ENCODE measurements around the gene KCNK17.

The KCNK17 gene, protein sequence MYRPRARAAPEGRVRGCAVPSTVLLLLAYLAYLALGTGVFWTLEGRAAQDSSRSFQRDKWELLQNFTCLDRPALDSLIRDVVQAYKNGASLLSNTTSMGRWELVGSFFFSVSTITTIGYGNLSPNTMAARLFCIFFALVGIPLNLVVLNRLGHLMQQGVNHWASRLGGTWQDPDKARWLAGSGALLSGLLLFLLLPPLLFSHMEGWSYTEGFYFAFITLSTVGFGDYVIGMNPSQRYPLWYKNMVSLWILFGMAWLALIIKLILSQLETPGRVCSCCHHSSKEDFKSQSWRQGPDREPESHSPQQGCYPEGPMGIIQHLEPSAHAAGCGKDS

GRCh38 chr6:39314273-39314795 is at the start of gene KCNK17:
Gene KCNK17 (minus strand): TSS chr6:39314419. CDS start chr6:39314320, 99 bp downstream.
- no peak for DNase-seq

DNA sequence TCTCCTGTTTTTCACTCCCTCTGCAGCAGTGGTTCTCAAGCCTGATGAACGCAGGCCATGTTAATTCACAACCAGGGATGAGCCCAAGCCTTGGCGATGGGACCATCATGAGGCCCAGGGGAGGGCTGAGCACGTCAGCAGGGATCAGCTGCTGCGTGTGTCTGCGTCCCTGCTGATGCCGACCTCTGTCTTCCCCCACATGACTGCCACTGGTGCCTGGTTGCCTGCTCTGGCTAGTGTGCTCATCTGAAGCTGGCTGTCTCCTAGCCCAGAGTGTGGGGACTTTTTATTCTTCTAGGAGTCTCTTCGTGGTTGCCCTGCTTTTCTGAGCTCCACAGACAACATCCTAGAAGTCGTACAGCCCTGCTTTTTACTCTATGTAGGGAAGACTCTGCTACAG is 49.1 kb upstream of the KCNK17 start:
- no peak for DNase-seq

DNA sequence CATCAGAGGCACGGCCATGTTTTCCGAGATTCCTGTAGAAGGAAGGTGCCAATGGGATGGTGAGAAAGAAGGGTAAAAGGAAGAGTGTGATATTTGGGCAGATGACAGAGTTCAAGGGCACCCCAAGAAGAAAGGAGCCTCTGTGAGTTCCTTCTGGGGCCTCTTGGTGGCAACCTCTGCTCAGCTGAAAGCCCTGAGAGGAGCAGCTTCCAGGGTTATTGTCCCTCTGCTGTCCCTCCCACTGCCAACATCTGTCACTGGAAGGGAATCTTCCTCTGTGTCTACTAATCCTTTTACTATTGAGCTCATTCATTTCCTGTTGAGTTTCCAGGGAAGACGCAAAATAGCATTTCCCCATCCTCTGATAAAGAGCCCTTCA is 48.3 kb upstream of the KCNK17 start:
- no peak for DNase-seq

DNA sequence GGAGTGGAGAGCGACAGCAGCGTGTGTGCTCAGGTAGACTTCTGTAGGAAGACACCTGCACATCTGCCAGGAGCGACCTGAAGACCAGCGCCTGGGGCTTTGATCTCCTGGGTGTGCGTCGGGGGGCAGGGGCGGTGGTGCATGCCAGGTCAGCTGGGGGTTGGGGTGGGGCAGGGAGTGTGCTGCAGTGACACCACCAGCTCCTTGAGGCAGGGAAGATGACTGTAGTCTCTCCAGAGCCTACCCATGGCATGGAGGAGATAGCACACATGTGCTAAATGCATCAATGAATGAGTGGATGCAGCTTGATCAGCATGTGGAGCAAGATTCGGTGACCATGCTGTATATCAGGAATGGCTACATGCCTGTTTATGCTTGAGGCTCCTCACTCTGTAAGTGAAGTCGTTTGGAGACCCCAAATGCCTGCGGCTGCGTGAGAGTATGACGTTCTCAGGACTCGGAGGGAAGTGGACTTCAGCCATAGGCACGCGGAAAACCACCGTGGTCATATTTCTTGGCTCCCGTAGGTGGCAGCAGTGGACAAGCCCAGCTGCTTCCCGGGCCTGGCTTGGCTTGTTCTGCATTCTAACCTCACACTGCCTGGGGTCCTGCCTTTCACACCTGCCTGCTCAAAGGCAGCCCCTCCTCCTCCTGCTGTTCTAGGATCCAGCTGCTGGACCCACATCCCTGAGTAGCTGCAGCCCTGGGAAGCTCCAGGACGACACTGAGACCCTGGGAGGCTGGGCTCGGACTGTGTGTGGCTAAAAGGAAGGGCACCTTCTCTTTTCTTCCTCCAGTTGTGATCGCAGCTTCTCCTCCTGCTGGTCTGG is 47.7 kb upstream of the KCNK17 start:
- peak; percentile 8 for DNase-seq

GRCh38 chr6:39360378-39360777 is 46.2 kb upstream of the KCNK17 start:
- DNase-seq, result no peak

GRCh38 chr6:39357998-39358686 is 43.9 kb upstream of the KCNK17 start:
- DNase-seq, result no peak

GRCh38 chr6:39353698-39354315 is 39.6 kb upstream of the KCNK17 start:
- DNase-seq, result no peak

DNA sequence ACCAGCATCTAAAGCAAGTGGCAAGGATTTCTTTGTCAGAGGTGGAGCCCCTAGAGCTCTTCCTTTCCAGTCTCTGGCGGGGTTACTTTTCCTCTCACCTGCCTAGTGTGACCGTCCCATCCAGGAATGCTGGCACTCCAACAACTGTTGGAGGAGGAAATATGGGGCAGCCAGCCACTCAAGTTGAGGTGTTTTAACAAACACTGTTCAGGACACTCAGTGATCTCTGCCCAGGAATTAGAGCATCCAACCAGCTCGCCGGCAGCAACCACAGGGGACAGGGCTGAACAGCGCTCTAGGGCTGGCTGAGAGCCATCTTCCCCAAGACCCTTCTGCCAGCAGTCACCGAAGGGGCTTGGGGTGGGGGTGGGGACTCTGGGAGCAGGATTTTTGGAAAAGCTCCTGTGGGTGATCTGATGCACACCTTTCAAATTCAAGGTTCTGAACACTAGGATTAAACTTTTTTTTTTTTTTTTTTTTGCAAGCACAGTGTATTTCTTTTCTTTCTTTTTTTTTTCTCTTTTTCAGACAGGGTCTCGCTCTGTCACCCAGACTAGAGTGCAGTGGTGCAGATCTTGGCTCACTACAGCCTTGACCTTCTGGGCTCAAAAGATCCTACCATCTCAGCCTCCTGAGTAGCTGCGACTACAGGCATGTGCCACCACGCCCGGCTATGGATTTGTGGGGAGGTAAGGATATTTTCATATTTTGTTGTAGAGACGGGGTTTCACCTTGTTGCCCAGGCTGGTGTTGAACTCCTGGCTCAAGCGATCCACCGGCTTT is 36.7 kb upstream of the KCNK17 start:
- DNase-seq, result no peak

DNA sequence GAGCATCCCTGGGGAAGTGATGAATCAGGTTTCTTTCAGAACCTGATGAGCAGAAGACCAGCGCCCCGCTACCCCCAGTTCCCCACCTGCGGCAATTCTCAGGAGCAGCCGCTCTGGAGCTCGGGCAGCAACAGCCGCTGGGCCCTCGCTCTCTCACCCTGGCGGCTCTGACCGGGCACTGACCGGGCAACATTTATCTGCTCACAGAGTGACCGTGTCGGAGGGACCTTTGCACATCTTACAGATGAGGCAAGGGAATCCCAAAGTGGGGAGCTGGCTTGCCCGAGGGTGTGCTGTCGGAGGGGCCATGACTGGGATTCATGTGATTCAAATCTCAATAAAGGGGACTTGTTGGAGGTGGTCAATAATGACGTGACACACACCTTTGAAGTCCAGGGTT is 34.5 kb upstream of the KCNK17 start:
- no peak for DNase-seq

DNA sequence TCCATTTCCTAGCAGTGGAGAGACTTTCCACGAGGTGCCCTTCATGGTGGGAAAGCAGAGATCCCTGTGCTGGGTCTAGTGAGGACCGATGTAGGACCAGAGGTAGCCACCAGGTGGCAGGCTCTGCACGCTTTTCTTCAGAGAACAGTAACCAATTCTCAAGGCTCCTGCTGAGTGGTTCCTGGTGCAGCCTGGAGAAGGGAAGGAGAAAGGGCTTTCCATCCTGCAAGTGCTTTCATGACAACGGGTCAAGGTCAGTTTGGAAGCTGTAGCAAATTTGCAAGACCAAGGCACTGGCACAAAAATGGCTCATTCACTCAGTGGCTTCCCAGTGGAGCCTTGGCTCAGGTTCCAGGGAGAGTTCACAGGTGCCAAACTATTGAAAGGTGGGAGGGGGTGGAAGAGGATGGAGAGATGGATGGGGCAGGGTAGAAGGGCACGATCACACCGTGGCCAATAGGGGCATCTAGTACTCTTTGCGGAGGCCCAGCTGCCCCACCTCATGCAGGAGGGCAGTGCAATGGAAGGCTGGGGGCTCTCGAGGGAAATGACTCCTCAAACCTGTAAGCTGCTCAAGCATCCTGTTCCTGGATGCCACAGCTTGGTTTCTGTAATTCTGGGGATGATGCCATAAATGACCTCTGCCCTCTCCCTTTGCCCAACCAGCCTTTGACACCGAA is 33.8 kb upstream of the KCNK17 start:
- DNase-seq, result peak; percentile 32

DNA sequence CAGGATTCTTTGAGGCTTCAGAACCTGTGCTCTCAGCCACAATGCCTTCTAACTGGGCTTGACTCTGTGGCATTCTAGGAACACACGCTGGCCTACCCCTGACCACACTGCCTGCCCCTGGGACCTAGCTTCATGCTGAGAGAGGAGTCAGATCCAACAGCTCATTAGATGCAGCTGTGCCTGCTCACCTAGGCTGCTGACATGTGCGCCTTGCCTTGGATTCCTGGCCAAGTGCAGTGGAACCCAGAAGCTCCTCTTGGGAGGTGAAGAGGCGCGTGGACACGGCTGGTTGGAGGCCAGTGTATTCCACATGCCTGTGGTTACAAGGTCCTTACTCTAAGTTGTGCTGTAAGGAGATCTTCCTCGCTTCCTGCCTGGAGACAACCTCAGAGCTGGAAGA is 33.0 kb upstream of the KCNK17 start:
- no peak for DNase-seq

GRCh38 chr6:39344821-39345280 is 30.6 kb upstream of the KCNK17 start:
- no peak for DNase-seq

GRCh38 chr6:39343396-39343870 is 29.2 kb upstream of the KCNK17 start:
- no peak for DNase-seq

DNA sequence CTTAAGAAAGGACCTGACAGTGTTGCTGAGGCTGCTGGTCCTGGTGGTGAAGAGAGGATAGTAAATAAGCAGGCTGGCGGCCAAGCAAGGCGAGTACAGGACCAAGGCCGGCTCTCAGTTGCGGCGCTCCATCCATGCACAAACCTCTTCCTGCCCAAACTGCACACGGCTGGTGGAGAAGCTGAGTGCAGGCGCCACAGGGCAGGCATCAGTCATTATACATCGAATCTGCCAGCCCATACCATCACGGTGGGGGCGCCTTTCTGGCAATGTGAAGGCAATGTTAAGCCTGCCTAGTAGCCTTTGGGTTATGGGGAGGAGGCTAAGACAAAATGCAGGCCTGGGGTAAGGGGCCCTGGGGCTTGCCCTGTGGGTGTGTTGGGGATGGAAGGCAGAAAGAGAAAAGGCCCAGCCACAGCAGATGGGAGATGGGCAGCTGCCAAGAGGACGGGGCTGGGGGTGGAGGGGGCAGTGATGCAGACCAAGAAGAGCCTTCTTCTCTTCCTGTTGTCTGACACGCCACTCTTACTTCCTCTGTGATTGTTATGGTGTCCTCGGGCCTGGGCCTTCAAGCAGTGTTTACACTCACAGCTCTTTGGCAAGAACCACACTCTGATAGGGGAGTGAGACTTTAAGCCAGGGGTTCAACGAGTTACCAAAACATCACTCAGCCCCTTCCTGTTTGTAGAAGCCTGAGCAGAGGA is 28.6 kb upstream of the KCNK17 start:
- DNase-seq, result no peak

DNA sequence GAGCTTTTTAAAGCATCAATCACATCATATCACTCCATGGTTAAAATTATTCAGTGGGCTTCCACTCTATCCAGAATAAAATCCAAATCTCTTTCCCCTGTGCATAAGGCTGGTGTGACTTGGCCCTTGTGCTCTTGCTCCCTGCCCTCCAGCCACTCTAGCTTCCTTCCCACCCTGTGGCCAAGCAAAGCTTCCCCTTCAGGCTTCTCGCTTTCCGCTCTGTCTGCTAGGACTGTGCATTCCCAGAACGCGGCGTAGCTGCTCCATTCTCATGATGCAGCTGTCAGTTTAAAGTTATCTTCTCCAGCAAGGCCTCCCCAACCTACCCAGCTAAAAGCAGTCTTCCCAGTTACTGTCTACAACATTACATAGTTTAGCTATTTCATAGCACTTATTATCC is 27.7 kb upstream of the KCNK17 start:
- DNase-seq, result no peak

DNA sequence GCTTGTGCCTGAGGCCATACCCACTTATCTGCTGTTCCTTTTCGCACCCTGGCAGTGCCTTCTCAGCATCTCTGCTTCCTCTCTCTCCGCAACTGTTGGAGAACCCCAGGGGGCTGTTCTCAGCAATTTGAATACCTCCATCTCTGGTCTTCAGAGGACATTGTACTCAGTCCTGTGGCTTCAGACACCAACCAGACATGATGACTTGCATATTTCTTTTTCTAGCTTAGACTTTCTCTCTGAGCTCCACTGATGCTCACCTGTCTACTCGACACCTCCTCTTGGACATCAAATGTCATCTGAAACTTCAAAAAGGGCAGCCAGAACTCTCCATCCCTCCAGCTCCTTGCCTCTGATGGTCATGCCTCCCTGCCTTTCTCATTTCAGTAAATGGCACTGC is 27.1 kb upstream of the KCNK17 start:
- DNase-seq, result no peak

- DNase-seq, result no peak
These were observed 25.8 kb upstream of the KCNK17 start for GRCh38 chr6:39339868-39340550.

DNA sequence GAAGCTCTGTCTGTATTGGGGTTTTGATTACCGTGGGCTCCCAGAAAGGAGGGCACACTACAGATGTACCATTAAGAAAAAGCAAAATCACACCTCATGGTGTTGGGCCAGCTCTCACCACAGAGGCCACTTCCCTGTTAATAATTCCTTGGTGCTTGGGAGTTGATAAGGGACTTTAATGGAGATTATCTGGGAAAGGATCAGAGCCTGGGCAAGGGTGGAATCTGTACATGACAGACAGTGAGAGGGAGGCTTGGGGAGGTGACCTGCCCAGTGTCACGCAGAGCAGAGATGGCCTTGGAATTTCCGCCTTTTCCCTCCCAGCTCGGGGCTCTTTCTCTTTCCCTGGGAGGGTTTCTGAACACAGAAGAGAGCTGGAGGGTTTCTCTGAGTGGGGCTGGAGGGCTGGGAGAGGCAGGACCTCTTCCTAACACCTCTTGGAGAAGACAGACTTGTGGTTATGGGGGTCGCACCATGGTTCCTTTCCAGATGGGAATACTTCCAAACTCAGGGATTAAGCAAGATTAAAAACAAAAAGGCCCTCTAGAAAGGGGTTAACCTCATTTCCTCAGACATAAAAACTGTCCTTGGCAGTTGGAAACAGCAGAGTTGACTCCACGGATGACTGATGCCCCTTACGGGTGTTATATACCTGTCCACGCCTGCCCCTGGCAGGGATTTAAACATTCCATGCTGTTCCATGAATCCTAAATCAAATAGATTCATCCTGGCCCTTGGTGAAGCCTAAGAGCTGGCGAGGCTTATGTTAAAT is 25.1 kb upstream of the KCNK17 start:
- no peak for DNase-seq

DNA sequence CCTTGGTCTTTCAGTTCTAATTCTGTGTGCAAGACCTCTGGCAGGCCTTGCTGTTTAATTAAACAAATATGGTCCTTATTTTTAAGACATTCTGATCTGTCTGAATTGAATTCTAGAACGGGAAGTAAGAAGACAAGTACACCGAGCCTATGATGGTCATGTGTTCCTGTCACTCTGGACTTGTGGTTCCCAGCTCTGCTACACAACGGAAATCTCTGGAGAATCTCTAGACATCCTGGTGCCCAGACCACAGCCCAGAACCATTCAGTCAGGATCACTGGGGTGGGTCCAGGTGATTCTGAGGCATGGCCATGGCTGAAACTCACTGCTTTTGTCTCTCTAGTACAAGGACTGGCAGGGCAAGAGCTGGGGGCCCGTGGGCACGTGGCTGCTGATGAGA is 24.2 kb upstream of the KCNK17 start:
- DNase-seq, result no peak

Measured in activated T-cell treated with anti-CD3 and anti-CD28 coated beads for 4 hours (primary cell).